HG03196 (cell line): ENCODE measurements around the gene ZNF836.
A peak's percentile ranks its signal among the peaks of the same experiment; 100 is the strongest.

Source experiments
- ATAC-seq: cut with Tn5 transposase; IDR thresholded peaks from one replicate; pipeline ENCODE4 v1.9.1; 2021; ENCODE audit not compliant: unreplicated experiment

ZNF836 gene

DNA sequence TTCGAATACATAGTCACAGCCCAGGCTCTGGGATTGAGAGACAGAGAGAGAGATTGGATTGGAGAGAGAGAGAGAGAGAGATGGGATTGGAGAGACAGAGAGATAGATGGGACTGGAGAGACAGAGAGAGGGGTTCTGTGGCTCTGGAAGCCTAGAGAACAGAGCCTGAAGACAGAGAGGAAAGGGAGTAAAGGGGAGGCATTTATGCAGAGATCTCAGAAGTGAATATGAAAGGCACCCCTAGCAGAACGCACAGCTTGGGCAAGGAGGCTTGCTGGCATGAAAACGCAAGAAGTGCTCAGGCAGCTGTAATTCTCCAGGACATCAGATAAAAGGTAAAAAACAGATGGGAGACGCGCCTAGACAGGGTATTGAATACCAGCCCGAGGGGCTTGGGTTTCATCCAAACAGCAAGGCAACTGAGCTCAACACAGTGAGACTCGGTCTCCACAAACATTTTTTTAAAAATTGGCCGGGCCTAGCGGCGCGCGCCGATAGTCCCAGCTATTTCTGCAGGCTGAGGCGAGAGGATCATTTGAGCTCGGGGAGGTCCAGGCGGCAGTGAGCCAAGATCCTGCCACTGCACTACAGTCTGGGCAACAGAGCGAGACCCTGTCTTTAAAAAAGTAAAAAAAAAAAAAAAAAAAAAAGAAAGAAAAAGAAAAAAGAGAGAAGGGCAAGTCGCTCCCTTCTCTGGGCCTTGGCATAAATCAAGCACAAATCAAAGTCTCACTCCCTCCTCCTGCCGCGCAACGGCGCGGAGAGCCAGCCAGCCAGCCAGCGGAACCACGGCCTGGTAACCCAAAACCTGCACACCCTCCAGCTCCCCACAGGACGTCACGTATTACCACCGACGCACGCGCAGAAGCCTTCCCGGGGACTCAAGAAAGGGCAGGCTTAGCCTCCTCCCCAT, 17.7 kb upstream of the ZNF836 start:
- no peak for ATAC-seq

DNA sequence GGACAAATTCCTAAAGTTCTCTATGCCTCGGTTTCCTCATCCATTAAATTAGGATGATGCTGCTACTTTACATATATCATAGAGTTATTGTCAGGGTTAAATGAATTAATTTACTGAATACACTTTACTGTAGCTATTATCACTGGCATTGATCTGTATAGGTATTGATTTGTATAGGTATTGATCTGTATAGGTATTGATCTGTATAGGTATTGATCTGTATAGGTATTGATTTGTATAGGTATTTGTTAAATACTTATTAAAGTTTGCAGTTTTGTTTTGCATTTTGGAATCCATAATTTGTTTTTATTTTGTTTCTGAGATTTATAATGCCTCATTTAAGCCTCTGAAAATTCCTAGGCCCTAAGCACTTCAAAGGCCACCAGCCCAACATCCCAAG, 16.0 kb upstream of the ZNF836 start:
- no peak for ATAC-seq

DNA sequence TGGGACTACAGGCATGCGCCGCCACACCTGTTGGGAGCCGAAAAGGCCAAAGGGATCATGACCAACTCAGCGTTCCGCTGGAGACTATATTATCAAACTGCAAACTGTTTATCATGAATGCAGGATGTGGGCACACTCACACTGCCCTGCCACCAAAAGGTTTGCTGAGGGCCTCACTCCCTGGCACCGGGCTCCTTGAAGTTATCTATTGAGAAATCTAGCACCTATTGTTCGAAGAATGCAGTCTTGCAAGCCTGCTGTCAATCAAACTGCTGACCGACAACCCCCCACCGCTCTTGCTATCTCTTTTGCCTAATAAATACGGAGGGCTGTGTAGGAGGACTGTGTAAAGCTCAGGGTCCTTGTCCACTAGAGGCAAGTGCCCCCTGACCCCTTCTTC, 5.2 kb upstream of the ZNF836 start:
- ATAC-seq: no peak

DNA sequence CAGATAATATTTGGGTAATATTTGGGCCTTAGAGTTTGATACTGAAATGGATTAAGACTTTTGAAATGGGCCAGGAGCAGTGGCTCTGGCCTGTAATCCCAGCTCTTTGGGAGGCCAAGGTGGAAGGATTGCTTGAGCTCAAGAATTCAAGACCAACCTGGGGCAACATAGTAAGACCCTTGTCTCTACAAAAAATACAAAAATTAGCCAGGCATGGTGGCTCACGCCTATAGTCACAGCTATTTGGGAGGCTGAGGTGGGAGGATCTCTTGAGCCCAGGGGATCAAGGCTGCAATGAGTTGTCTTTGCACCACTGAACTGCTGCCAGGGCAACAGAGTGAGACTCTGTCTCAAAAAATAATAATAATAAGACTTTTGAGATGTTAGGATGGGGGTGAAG, 926 bp upstream of the ZNF836 start:
- ATAC-seq: no peak

DNA sequence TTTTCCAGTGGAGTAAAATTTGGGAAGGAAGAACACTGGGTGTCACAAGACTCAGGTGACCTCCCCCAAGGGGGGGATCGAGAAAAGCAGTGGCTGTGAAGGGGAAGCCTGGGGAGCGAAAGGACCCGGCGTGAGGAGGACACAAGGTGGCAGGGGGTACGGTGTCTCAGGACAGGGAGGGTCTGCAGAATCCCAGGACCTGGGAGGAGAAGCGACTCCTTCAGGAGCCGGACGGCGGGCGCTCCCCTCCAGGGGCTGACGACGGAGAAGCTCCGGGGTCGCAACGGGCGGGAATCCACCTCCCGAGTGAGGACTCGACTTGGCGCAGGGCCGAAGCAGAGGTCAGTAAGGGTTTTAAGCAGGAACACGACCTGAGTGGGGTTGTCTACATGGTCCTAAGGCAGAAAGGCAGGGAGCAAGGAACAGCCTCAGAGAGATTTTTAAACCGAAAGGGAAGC, 529 bp downstream of the ZNF836 start:
- ATAC-seq: peak; percentile 26

DNA sequence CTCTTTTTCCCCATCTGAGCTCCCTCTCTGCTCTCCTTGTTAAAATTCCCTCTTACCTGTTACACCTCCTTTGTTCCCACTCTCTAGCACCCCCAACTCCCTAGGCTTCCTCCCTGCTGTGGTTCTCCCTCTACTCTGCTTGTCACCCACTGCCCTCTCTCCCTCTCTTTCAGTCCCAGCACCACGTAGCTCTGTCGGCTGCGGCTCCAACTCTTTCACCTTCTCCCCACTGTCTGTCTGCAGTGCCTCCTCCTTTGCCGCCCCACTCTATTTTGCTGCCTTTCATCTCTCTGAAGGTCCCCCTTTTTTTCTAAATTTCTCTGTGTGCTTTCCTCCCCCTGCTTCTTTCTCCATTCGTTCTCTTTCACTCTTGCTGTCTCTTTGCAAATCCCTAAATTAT, 1.1 kb downstream of the ZNF836 start:
- ATAC-seq: no peak

DNA sequence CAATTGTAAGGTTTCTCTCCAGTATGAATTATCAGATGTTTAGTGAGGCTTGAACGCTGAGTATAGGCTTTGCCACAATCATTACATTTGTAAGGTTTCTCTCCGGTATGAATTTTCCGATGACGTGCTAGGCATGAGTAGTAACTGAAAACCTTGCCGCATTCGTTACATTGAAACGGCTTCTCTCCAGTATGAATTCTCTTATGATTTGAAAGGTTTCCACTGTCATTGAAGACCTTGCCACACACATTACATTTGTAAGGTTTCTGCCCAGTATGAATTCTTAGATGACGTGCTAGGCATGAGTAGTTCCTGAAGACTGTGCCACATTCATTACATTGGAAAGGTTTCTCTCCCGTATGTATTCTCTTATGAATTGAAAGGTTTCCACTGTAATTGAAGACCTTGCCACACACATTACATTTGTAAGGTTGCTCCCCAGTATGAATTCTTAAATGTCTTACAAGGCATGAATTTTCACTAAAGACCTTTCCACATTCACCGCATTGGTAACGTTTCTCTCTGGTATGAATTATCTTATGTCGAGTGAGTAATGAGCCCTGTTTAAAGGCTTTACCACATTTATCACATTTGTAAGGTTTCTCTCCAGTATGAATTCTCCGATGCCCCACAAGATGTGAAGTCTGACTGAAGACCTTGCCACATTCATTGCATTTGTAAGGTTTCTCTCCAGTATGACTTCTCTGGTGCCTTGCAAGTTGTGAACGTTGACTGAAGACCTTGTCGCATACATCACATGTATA, 15.6 kb downstream of the ZNF836 start:
- no peak for ATAC-seq

DNA sequence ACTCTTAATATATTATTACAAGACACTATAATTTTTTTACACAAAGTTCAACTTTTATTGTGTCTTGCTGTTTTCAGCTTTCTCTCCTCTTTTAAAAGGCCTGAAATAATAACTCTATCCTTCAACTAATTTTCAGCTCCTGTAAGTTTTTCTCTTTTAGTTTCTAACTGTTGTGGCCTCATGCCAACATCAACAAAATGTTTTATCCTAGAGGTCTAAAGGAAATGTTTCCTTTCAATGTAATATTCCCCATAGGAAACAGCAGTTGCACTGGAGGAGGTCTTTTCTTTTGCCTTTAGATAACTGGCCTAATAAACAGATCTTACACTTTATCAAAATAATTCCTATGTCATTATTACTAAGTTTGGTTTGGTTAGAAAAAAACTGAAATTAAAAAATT, 23.2 kb downstream of the ZNF836 start:
- no peak for ATAC-seq

DNA sequence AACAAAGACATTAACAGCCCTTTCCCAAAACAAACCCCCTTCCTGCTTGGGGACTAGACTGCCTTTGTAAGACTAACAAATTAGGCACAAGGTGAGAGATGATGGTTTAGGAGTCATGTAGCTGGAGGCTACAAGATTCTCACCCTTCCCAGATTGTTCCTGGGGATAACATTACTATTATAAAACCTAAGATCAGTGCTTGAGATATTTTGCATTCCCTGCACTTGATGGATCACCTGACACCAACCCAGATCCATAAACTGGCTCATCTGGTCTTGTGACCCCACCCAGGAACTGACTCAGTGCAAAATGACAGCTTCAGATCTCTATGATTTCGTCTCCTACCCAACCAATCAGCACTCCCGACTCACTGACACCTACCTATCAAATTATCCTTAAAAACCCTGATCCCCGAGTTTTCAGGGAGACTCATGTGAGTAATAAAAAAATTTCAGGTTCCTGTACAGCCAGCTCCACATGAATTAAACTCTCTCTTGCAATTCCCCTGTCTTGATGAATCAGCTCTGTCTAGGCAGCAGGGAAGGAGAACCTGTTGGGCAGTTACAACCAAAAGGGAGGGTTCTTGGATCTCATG, 29.3 kb downstream of the ZNF836 start:
- ATAC-seq: no peak

DNA sequence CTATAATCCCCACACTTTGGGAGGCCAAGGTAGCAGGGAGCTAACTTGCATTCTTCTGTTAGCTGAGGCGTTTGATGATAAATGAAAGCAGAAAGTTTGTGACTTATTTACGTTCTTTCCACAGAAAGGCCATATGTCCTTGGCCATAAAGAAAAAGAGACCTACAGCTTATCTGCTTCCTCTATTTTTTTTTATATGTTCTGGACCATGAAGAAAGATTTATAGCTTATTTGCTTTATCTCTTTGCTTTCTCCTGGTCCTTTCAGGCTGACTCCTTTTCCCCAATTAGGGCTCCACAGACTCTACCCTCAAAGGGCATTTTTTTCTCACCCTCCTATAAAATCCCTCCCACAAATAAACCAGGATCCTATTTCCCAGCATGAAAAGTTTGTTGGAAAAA, 30.2 kb downstream of the ZNF836 start:
- no peak for ATAC-seq

DNA sequence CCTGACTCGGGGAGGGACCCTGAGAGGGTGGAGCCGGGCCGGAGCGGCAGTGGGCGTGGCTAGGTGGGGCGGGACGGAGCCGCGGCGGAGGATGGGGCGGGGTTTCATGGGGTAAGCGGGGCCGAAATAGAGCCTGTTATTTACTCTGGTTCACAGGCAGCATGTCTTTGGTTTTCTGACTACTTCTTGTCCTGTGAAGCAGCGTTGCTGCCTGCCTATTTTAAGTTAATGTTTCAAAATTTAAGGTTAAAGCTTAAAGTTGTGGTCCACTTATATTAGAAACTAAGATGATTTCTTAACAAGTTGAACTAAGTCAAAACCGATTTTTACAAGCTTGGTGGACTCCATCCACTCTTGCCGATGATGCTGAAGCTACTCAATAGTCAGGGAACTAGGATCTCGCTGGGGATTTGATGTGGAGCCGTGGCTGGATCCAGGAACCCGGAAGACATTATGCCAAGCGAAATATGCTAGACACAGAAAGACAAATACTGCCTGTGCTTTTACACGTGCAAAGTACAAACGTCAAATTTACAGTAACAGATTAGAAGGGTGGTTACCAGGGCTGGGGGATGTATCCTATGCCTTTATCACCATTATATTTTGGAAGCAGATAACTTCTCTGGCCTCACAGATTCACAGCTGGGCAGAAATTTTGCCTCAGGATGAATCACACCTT, 31.2 kb downstream of the ZNF836 start:
- peak; percentile 85 for ATAC-seq

DNA sequence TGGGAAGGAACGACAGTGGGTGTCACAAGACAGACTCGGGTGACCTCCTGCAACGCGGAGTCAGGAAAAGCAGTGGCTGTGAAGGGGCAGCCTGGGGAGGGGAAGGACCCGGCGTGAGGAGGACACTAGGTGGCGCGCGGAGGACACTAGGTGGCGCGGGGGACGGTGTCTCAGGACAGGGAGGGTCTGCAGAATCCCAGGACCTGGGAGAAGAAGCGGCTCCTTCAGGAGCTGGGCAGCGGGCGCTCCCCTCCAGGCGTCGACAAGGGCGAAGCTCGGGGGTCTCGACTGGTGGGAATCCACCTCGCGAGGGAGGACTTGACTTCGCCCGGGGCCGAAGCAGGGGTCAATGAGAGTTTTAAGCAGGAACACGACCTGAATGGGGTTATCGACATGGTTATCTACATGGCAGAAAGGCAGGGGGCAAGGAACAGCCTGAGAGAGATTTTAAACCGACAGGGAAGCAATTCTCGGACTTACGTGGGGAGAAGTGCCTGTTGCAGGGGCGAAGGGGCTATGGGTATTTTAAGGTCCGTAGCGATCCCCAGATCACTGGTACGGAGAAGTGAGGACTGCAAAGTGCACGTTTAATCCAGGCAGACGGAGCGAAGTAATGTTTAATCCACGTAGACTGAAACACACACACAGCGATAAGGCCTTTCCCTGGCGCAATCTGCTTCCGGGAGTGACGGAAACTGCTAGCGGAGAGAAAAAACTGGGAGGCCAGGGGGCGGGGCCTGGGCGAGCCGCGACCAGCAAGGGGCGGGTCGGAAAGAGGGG, 32.0 kb downstream of the ZNF836 start, which contains the start of gene ZNF616:
ZNF616 (minus strand) TSS at position 687 of the 780 bp plus-strand sequence. CDS start 9,426 bp downstream, outside the sequence.
- peak; percentile 68 for ATAC-seq

DNA sequence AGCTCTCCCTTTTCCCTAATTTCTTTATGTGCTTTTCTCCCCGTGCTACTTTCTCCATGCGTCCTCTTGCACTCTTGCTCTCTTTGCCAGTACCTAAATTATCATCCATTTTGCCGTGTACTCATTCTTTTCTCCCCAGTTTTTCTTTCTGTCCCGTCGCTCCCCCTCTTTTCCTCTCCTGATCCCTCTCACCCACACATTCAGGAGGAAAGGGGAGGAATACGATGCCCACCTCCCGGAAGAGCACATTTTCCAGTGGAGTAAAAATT, 32.5 kb downstream of the ZNF836 start:
- ATAC-seq: no peak

DNA sequence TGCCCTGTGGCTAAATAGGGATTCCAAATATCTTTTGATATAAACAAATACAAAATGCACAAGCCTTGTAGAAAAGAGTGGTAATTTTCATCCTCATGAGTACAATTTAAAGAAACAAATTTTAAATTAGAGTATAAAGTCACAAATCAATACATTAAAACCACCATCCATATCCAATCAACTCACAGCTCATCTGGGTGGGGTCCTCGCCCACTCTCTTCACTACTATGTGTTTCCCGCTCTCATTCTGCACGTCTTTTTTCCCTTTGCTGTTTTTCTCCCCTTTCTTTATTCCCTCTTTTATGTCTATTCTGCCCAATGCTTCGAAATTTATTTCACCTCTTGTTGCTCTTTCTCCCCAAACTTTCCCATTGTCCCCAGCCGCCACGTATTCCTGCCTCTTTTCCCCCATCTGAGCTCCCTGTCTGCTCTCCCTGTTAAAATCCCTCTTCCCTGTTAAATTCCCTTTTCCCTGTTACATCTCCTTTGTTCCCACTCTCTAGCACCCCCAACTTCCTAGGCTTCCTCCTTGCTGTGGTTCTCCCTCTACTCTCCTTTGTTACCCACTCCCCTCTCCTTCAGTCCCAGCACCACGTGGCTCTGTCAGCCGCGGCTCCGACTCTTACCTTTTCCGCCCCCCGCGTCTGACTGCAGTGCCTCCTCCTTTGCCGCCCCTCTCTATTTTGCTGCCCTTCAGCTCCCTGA, 33.0 kb downstream of the ZNF836 start:
- no peak for ATAC-seq

DNA sequence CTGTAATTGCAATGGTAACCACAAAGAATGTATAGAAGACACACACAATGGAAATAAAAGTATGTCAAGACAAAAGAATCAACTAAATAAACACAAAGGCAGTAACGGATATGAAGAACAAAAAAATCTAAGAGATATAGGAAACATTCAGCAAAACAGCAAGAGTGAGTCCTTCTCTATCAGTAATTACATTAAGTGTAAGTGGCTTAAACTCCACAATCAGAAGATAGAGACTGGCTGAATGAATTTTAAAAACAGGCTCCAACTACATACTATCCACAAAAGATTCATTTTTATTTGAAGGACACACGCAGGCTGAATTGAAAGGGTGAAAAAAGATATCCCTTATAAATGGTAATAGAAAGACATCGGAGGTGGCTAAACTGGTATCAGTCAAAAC, 51.1 kb downstream of the ZNF836 start:
- ATAC-seq: no peak

DNA sequence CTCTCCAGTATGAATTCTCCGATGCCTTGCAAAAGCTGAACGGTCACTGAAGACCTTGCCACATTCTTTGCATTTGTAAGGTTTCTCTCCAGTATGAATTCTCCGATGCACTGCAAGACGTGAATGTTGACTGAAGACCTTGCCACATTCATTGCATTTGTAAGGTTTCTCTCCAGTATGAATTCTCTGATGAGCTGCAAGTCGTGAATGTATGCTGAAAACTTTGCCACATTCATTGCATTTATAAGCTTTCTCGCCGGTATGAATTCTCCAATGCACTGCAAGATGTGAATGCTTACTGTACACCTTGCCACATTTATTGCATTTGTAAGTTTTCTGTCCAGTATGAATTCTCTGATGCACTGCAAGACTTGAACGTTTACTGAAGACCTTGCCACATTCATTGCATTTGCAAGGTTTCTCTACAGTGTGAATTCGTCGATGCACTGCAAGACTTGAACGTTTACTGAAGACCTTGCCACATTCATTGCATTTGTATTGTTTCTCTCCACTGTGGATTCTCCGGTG, 55.8 kb downstream of the ZNF836 start:
- no peak for ATAC-seq

DNA sequence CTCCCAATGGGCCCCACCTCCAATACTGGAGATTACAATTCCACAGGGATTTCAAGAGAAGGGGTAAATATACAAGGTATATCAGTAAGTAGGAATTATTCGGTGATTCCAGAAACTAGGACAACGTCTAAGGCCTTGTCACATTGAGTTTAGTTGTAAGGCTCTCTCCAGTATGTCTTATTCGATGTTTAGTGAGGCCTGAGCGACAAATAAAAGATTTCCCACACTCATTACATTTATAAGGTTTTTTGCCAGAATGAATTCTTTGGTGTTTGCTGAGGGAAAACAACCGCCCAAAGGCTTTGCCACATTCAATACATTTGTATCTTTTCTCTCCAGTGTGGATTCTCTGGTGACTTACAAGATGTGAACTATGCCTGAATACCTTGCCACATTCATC, 56.7 kb downstream of the ZNF836 start:
- ATAC-seq: no peak

DNA sequence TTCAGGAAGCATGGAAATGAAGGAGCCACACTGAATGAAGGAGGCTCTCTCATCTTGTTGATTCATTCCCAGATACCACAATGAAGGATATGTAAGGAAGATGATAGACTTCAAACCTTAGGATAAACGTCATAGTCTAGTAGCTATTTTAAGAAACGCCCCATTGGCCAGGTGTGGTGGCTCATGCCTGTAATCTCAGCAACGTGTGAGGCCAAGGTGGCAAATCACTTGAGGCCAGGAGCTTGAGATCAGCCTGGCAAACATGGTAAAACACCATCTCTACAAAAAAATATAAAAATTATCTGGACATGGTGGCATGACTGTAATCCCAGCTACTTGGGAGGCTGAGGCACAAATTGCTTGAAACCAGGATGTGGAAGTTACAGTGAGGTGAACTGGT, 58.8 kb downstream of the ZNF836 start:
- ATAC-seq: no peak

DNA sequence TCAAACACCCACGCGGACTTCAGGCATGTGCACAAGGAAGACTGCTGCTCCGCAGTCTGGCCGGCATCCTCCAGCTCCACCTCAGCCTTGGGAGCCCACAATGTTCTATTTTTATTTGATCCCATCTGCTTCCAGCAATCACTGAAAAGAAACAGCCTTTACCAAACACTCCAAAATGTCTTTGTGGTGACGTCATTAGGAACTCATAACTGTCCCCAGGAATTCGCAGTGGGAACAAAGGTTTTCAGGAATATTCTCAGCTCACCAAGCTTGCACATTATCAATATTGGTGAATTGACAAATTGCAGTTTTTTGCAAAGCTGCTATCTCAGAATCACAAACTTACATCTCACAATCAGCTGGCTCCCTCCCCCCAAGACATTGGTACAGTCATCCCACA, 60.6 kb downstream of the ZNF836 start:
- no peak for ATAC-seq
